Measurements from ENCODE around the gene MYO18B. TPM values are rescaled to one million over a fixed set of nuclear protein-coding genes. Genes with fewer than 3 reads are reported as not detected.

Gene MYO18B
- total RNA-seq, 1 donor from 2014 or later: 144 TPM

- Histone ChIP-seq H3K9me3 (ENCODE audit: control insufficient read depth in 3 of 3, low read length in 3 of 3) (no peaks in the 10 kb centered on the region), H3K9ac (ENCODE audit: low read depth in 1 of 3, low read length in 3 of 3) (no peak overlapping the region), H3K27me3 (ENCODE audit: control insufficient read depth in 3 of 3, insufficient read depth in 3 of 3, low read length in 3 of 3) (peaks cover 0 to 4% (median 0%) of the 10 kb centered on the region in 3 donors), H3K27ac (ENCODE audit: low read depth, low read length) (no peak overlapping the region), H3K36me3 (ENCODE audit: control insufficient read depth in 3 of 3, insufficient read depth in 3 of 3, low read length in 3 of 3) (peaks cover 30 to 55% (median 49%) of the 10 kb centered on the region in 3 donors), H3K4me3 (ENCODE audit: low read length in 3 of 3) (no peak overlapping the region), H3K4me1 (ENCODE audit: control insufficient read depth in 3 of 3, insufficient read depth in 3 of 3, low read length in 3 of 3) (no peaks in the 10 kb centered on the region)
Observed at GRCh38 chr22:25804676-25805075, 62.7 kb downstream of the MYO18B start.

GRCh38 chr22:25806579-25806978 lies 64.6 kb downstream of the MYO18B start:
- Histone ChIP-seq H3K9ac (ENCODE audit: low read depth in 1 of 3, low read length in 3 of 3) (no peak overlapping the region), H3K9me3 (ENCODE audit: control insufficient read depth in 3 of 3, low read length in 3 of 3) (no peaks in the 10 kb centered on the region), H3K4me1 (ENCODE audit: control insufficient read depth in 3 of 3, insufficient read depth in 3 of 3, low read length in 3 of 3) (no peaks in the 10 kb centered on the region), H3K36me3 (ENCODE audit: control insufficient read depth in 3 of 3, insufficient read depth in 3 of 3, low read length in 3 of 3) (peaks cover 30 to 56% (median 47%) of the 10 kb centered on the region in 3 donors), H3K4me3 (ENCODE audit: low read length in 3 of 3) (no peak overlapping the region), H3K27ac (ENCODE audit: low read depth, low read length) (no peak overlapping the region), H3K27me3 (ENCODE audit: control insufficient read depth in 3 of 3, insufficient read depth in 3 of 3, low read length in 3 of 3) (peaks cover 0 to 4% (median 0%) of the 10 kb centered on the region in 3 donors)

GRCh38 chr22:25814685-25815084 lies 72.7 kb downstream of the MYO18B start:
- no peak overlapping the region for H3K4me3 ChIP-seq (ENCODE audit: low read length in 3 of 3)
- H3K4me1 ChIP-seq (ENCODE audit: control insufficient read depth in 3 of 3, insufficient read depth in 3 of 3, low read length in 3 of 3): peaks cover 0 to 3% (median 3%) of the 10 kb centered on the region in 3 donors
- H3K27me3 ChIP-seq (ENCODE audit: control insufficient read depth in 3 of 3, insufficient read depth in 3 of 3, low read length in 3 of 3): no peaks in the 10 kb centered on the region
- no peaks in the 10 kb centered on the region for H3K9me3 ChIP-seq (ENCODE audit: control insufficient read depth in 3 of 3, low read length in 3 of 3)
- no peak overlapping the region for H3K9ac ChIP-seq (ENCODE audit: low read depth in 1 of 3, low read length in 3 of 3)
- peaks cover 9 to 25% (median 13%) of the 10 kb centered on the region in 3 donors for H3K36me3 ChIP-seq (ENCODE audit: control insufficient read depth in 3 of 3, insufficient read depth in 3 of 3, low read length in 3 of 3)
- H3K27ac ChIP-seq (ENCODE audit: low read depth, low read length): no peak overlapping the region

DNA sequence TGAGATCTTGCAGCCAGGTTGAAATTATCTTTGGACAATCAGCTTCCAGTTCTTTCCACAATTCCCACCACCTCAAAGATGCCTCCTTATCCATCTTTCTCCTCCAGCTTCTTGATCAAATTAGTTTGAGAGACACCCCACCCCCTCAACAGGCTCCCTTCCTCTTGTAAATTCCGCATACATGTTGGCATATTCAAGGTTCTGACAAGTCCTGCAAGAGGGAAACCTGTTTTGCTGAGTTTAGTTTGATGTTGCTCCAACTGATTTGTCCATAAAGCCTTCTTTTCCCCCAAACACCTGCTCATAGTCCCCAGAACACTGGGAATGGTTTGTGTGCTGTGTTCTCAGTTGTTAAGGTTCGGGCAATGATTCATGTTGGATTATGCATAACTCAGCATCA lies 73.6 kb downstream of the MYO18B start:
- H3K9me3 ChIP-seq (ENCODE audit: control insufficient read depth in 3 of 3, low read length in 3 of 3): no peaks in the 10 kb centered on the region
- H3K27ac ChIP-seq (ENCODE audit: low read depth, low read length): no peak overlapping the region
- H3K4me1 ChIP-seq (ENCODE audit: control insufficient read depth in 3 of 3, insufficient read depth in 3 of 3, low read length in 3 of 3): peaks cover 0 to 3% (median 3%) of the 10 kb centered on the region in 3 donors
- no peaks in the 10 kb centered on the region for H3K27me3 ChIP-seq (ENCODE audit: control insufficient read depth in 3 of 3, insufficient read depth in 3 of 3, low read length in 3 of 3)
- H3K36me3 ChIP-seq (ENCODE audit: control insufficient read depth in 3 of 3, insufficient read depth in 3 of 3, low read length in 3 of 3): peaks cover 16 to 25% (median 21%) of the 10 kb centered on the region in 3 donors
- H3K9ac ChIP-seq (ENCODE audit: low read depth in 1 of 3, low read length in 3 of 3): no peak overlapping the region
- no peak overlapping the region for H3K4me3 ChIP-seq (ENCODE audit: low read length in 3 of 3)

DNA sequence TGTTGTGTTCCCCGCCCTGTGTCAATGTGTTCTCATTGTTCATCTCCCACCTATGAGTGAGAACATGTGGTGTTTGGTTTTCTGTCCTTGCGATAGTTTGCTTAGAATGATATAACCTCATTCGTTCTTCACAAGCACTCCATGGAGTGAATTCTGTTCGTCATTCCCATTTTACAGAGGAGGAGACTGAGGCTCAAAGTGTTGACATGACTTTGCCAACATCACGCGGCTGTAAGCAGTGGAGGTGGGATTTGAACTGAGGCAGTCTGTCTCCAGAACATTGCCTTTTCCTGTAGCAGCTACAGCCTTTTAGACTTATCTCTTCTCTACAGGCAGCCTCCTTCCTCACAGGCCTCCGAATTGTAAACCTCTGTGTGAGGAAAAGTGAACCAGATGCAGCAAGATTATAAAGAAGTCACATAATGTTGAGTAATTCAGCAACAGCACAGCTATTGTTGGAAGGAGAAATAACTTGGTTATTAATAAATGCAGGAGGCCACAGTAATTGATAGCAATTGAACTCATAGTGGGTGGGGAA lies 74.6 kb downstream of the MYO18B start:
- no peak overlapping the region for H3K4me3 ChIP-seq (ENCODE audit: low read length in 3 of 3)
- H3K36me3 ChIP-seq (ENCODE audit: control insufficient read depth in 3 of 3, insufficient read depth in 3 of 3, low read length in 3 of 3): peaks cover 16 to 20% (median 18%) of the 10 kb centered on the region in 3 donors
- H3K9me3 ChIP-seq (ENCODE audit: control insufficient read depth in 3 of 3, low read length in 3 of 3): no peaks in the 10 kb centered on the region
- no peaks in the 10 kb centered on the region for H3K27me3 ChIP-seq (ENCODE audit: control insufficient read depth in 3 of 3, insufficient read depth in 3 of 3, low read length in 3 of 3)
- peaks cover 0 to 3% (median 3%) of the 10 kb centered on the region in 3 donors for H3K4me1 ChIP-seq (ENCODE audit: control insufficient read depth in 3 of 3, insufficient read depth in 3 of 3, low read length in 3 of 3)
- H3K9ac ChIP-seq (ENCODE audit: low read depth in 1 of 3, low read length in 3 of 3): no peak overlapping the region
- no peak overlapping the region for H3K27ac ChIP-seq (ENCODE audit: low read depth, low read length)

GRCh38 chr22:25817092-25817943 lies 75.3 kb downstream of the MYO18B start:
- Histone ChIP-seq H3K4me1 (ENCODE audit: control insufficient read depth in 3 of 3, insufficient read depth in 3 of 3, low read length in 3 of 3) (peaks cover 0 to 1% (median 1%) of the 10 kb centered on the region in 3 donors), H3K4me3 (ENCODE audit: low read length in 3 of 3) (no peak overlapping the region), H3K27me3 (ENCODE audit: control insufficient read depth in 3 of 3, insufficient read depth in 3 of 3, low read length in 3 of 3) (no peaks in the 10 kb centered on the region), H3K9me3 (ENCODE audit: control insufficient read depth in 3 of 3, low read length in 3 of 3) (no peaks in the 10 kb centered on the region), H3K36me3 (ENCODE audit: control insufficient read depth in 3 of 3, insufficient read depth in 3 of 3, low read length in 3 of 3) (peaks cover 12 to 20% (median 16%) of the 10 kb centered on the region in 3 donors), H3K9ac (ENCODE audit: low read depth in 1 of 3, low read length in 3 of 3) (no peak overlapping the region), H3K27ac (ENCODE audit: low read depth, low read length) (no peak overlapping the region)

DNA sequence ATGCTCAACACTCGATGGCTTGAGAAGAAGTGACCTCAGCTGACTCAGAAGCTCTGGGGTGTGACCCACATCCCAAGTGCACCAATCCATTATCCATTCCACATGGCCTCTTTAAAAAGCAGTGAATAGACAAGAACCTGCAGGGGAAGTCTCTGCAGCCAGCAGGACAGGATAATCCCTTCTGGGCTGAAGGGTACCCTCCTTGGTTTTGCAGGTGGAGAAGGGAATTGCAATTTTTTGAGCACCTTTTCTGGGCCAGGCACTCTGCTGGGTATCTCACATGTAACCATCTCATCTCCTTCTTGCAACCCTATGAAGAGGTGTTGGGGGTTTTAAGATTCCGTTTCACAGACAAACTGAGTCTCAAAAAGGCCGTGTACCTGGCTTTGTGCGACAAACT lies 76.6 kb downstream of the MYO18B start:
- Histone ChIP-seq H3K4me1 (ENCODE audit: control insufficient read depth in 3 of 3, insufficient read depth in 3 of 3, low read length in 3 of 3) (no peaks in the 10 kb centered on the region), H3K4me3 (ENCODE audit: low read length in 3 of 3) (no peak overlapping the region), H3K36me3 (ENCODE audit: control insufficient read depth in 3 of 3, insufficient read depth in 3 of 3, low read length in 3 of 3) (peaks cover 16 to 25% (median 16%) of the 10 kb centered on the region in 3 donors), H3K9me3 (ENCODE audit: control insufficient read depth in 3 of 3, low read length in 3 of 3) (no peaks in the 10 kb centered on the region), H3K9ac (ENCODE audit: low read depth in 1 of 3, low read length in 3 of 3) (no peak overlapping the region), H3K27me3 (ENCODE audit: control insufficient read depth in 3 of 3, insufficient read depth in 3 of 3, low read length in 3 of 3) (no peaks in the 10 kb centered on the region), H3K27ac (ENCODE audit: low read depth, low read length) (no peak overlapping the region)

GRCh38 chr22:25822344-25822743 lies 80.4 kb downstream of the MYO18B start:
- Histone ChIP-seq H3K9ac (ENCODE audit: low read depth in 1 of 3, low read length in 3 of 3) (no peak overlapping the region), H3K27me3 (ENCODE audit: control insufficient read depth in 3 of 3, insufficient read depth in 3 of 3, low read length in 3 of 3) (no peaks in the 10 kb centered on the region), H3K4me1 (ENCODE audit: control insufficient read depth in 3 of 3, insufficient read depth in 3 of 3, low read length in 3 of 3) (no peaks in the 10 kb centered on the region), H3K27ac (ENCODE audit: low read depth, low read length) (no peak overlapping the region), H3K9me3 (ENCODE audit: control insufficient read depth in 3 of 3, low read length in 3 of 3) (no peaks in the 10 kb centered on the region), H3K36me3 (ENCODE audit: control insufficient read depth in 3 of 3, insufficient read depth in 3 of 3, low read length in 3 of 3) (peaks cover 34 to 48% (median 46%) of the 10 kb centered on the region in 3 donors), H3K4me3 (ENCODE audit: low read length in 3 of 3) (no peak overlapping the region)

- peaks cover 40 to 55% (median 53%) of the 10 kb centered on the region in 3 donors for H3K36me3 ChIP-seq (ENCODE audit: control insufficient read depth in 3 of 3, insufficient read depth in 3 of 3, low read length in 3 of 3)
- H3K4me3 ChIP-seq (ENCODE audit: low read length in 3 of 3): no peak overlapping the region
- H3K9ac ChIP-seq (ENCODE audit: low read depth in 1 of 3, low read length in 3 of 3): no peak overlapping the region
- no peaks in the 10 kb centered on the region for H3K4me1 ChIP-seq (ENCODE audit: control insufficient read depth in 3 of 3, insufficient read depth in 3 of 3, low read length in 3 of 3)
- H3K9me3 ChIP-seq (ENCODE audit: control insufficient read depth in 3 of 3, low read length in 3 of 3): no peaks in the 10 kb centered on the region
- H3K27ac ChIP-seq (ENCODE audit: low read depth, low read length): no peak overlapping the region
- no peaks in the 10 kb centered on the region for H3K27me3 ChIP-seq (ENCODE audit: control insufficient read depth in 3 of 3, insufficient read depth in 3 of 3, low read length in 3 of 3)
Observed at GRCh38 chr22:25823276-25823675, 81.3 kb downstream of the MYO18B start.

DNA sequence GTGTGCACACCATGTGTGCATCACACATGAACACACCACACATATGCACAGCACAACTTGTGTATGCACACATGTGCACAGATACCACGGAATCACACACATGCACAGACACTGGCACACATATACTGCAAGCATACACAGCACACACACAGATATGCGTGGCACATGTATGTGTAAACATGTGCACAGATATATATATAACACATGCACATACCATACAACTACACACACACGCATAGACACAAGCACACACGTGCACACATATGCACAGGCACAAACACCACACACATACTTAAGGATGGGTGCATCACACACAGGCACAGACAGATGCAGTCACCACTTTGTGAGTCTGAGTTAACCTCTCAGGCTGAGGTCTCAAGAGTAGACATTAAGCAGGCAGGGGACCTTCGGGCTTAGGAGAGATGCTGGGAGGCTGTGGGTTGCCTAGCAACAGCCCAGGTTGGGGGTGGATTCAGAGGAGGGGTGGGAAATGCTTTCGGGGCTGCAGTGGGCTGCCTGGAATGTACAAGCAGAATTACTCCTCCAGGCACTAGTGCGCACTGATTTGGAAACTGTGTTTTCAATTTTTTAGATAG lies 82.9 kb downstream of the MYO18B start:
- Histone ChIP-seq H3K4me1 (ENCODE audit: control insufficient read depth in 3 of 3, insufficient read depth in 3 of 3, low read length in 3 of 3) (no peaks in the 10 kb centered on the region), H3K27ac (ENCODE audit: low read depth, low read length) (no peak overlapping the region), H3K27me3 (ENCODE audit: control insufficient read depth in 3 of 3, insufficient read depth in 3 of 3, low read length in 3 of 3) (no peaks in the 10 kb centered on the region), H3K9me3 (ENCODE audit: control insufficient read depth in 3 of 3, low read length in 3 of 3) (peaks cover 0 to 2% (median 0%) of the 10 kb centered on the region in 3 donors), H3K9ac (ENCODE audit: low read depth in 1 of 3, low read length in 3 of 3) (no peak overlapping the region), H3K4me3 (ENCODE audit: low read length in 3 of 3) (no peak overlapping the region), H3K36me3 (ENCODE audit: control insufficient read depth in 3 of 3, insufficient read depth in 3 of 3, low read length in 3 of 3) (peaks cover 48 to 59% (median 55%) of the 10 kb centered on the region in 3 donors)
